ENCODE measurements around the gene SGCD.

DNA sequence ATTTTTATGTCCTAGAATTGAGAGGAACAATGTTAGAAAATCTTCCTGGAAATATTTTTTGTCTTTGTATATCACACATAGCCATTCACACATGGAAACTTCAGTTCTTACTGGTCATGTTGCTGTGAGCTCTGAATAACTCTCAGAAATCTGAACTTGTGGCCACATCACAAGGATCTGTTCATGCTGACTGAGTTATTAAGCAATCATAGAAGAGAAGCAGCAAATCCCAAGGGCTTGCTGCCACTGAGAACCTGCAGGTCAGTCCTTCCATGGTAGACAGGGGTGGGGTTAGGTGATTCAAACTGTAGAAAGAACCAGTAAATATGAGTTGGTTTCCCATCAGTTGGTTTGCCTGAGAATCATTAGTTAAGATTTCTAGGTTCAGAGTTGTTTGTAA lies 27.6 kb downstream of the SGCD start:
- TF ChIP-seq POLR2AphosphoS5 (IDR thresholded peaks at IDR 0.05): no peak
- TF ChIP-seq, protein P1, sequence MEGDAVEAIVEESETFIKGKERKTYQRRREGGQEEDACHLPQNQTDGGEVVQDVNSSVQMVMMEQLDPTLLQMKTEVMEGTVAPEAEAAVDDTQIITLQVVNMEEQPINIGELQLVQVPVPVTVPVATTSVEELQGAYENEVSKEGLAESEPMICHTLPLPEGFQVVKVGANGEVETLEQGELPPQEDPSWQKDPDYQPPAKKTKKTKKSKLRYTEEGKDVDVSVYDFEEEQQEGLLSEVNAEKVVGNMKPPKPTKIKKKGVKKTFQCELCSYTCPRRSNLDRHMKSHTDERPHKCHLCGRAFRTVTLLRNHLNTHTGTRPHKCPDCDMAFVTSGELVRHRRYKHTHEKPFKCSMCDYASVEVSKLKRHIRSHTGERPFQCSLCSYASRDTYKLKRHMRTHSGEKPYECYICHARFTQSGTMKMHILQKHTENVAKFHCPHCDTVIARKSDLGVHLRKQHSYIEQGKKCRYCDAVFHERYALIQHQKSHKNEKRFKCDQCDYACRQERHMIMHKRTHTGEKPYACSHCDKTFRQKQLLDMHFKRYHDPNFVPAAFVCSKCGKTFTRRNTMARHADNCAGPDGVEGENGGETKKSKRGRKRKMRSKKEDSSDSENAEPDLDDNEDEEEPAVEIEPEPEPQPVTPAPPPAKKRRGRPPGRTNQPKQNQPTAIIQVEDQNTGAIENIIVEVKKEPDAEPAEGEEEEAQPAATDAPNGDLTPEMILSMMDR (IDR thresholded peaks at IDR 0.05): no peak
- TF ChIP-seq POLR2A (IDR thresholded peaks at IDR 0.05): no peak
- no peak for TF ChIP-seq EP300 (IDR thresholded peaks at IDR 0.05; ENCODE audit: low read depth)

Data from transverse colon (tissue), 4 donors.